SK-N-SH (cell line): ENCODE data around the gene MRPS23.

Source experiments
- ELF1 ChIP-seq: IDR thresholded peaks from 2 replicates; pipeline ENCODE4 v1.4.0; 2012
- EP300 ChIP-seq, 2 experiments: IDR thresholded peaks; 2 replicates each; pipeline versions ENCODE4 v1.4.0 to v1.6.1; 2012; ENCODE audit warnings: borderline replicate concordance in 1 of 2, low read depth in 1 of 2, low read length in 1 of 2
- FOSL2 ChIP-seq: IDR thresholded peaks from 2 replicates; pipeline ENCODE4 v1.4.0; 2012; ENCODE audit warnings: low read depth, mild to moderate bottlenecking, moderate library complexity, borderline replicate concordance
- GABPA ChIP-seq: IDR thresholded peaks from 2 replicates; pipeline ENCODE4 v1.4.0; 2012; ENCODE audit warnings: low read depth, mild to moderate bottlenecking
- JUND ChIP-seq: IDR thresholded peaks from 2 replicates; pipeline ENCODE4 v1.4.0; 2012
- POLR2AphosphoS5 ChIP-seq: IDR thresholded peaks from 2 replicates; pipeline ENCODE4 v1.6.1; 2012; ENCODE audit warnings: low read depth, low read length
- RCOR1 ChIP-seq: fragments of 150-350 bp; IDR thresholded peaks from 2 replicates; pipeline ENCODE4 v1.6.1; 2017; ENCODE audit warnings: antibody characterized with exemption, low read length
- RFX5 ChIP-seq: IDR thresholded peaks from 2 replicates; pipeline ENCODE4 v1.6.1; 2012; ENCODE audit warnings: mild to moderate bottlenecking, improper control_type of control experiment, low read length
- SIN3A ChIP-seq: IDR thresholded peaks from 2 replicates; pipeline ENCODE4 v1.6.1; 2012; ENCODE audit warnings: low read depth, mild to moderate bottlenecking, low read length, moderate library complexity, borderline replicate concordance
- SMC3 ChIP-seq: IDR thresholded peaks from 2 replicates; pipeline ENCODE4 v1.6.1; 2012; ENCODE audit warnings: low read depth, low read length, improper control_type of control experiment
- TF ChIP-seq, protein P1 (sequence below): fragments of 200-600 bp; sonication (generic); IDR thresholded peaks from 2 replicates; pipeline ENCODE4 v1.6.1; 2017; ENCODE audit warnings: antibody characterized with exemption, mild to moderate bottlenecking, moderate library complexity
- TF ChIP-seq, protein P2 (sequence below): IDR thresholded peaks from 2 replicates; pipeline ENCODE4 v1.6.1; 2012; ENCODE audit warnings: mild to moderate bottlenecking, low read depth, low read length, moderate library complexity
- TF ChIP-seq, protein P3 (sequence below): IDR thresholded peaks from 2 replicates; pipeline ENCODE4 v1.4.0; 2012; ENCODE audit warnings: low read depth, borderline replicate concordance

DNA sequence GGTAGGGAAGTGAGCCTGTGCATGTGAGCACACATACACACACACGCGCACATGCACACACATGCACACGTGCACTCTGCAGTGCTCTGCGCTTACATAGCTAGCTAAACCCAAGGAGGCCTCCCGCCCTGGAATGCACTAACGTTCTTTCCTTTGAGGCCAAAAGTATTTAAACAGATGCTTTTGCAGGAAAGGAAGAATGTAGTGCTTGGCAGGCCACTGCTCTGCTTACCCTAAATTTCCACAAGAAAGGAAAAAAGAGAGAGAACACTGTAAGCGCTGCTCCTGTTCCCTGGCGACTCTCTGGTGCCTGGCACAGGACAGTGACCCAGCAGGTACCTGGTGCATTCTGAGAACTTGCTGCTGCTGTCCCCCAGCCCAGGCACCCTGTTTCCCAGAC is 31.3 kb upstream of the MRPS23 start:
- TF ChIP-seq, protein P1, sequence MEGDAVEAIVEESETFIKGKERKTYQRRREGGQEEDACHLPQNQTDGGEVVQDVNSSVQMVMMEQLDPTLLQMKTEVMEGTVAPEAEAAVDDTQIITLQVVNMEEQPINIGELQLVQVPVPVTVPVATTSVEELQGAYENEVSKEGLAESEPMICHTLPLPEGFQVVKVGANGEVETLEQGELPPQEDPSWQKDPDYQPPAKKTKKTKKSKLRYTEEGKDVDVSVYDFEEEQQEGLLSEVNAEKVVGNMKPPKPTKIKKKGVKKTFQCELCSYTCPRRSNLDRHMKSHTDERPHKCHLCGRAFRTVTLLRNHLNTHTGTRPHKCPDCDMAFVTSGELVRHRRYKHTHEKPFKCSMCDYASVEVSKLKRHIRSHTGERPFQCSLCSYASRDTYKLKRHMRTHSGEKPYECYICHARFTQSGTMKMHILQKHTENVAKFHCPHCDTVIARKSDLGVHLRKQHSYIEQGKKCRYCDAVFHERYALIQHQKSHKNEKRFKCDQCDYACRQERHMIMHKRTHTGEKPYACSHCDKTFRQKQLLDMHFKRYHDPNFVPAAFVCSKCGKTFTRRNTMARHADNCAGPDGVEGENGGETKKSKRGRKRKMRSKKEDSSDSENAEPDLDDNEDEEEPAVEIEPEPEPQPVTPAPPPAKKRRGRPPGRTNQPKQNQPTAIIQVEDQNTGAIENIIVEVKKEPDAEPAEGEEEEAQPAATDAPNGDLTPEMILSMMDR, result no peak
- TF ChIP-seq EP300 (IDR thresholded peaks at IDR 0.05; ENCODE audit: borderline replicate concordance in 1 of 2, low read depth in 1 of 2, low read length in 1 of 2), result peak; percentile 9 to 54; a peak in 2 of 4 replicates
- no peak for TF ChIP-seq RCOR1
- no peak for TF ChIP-seq SIN3A
- no peak for TF ChIP-seq FOSL2
- no peak for TF ChIP-seq RFX5
- no peak for TF ChIP-seq JUND
- TF ChIP-seq, protein P2, sequence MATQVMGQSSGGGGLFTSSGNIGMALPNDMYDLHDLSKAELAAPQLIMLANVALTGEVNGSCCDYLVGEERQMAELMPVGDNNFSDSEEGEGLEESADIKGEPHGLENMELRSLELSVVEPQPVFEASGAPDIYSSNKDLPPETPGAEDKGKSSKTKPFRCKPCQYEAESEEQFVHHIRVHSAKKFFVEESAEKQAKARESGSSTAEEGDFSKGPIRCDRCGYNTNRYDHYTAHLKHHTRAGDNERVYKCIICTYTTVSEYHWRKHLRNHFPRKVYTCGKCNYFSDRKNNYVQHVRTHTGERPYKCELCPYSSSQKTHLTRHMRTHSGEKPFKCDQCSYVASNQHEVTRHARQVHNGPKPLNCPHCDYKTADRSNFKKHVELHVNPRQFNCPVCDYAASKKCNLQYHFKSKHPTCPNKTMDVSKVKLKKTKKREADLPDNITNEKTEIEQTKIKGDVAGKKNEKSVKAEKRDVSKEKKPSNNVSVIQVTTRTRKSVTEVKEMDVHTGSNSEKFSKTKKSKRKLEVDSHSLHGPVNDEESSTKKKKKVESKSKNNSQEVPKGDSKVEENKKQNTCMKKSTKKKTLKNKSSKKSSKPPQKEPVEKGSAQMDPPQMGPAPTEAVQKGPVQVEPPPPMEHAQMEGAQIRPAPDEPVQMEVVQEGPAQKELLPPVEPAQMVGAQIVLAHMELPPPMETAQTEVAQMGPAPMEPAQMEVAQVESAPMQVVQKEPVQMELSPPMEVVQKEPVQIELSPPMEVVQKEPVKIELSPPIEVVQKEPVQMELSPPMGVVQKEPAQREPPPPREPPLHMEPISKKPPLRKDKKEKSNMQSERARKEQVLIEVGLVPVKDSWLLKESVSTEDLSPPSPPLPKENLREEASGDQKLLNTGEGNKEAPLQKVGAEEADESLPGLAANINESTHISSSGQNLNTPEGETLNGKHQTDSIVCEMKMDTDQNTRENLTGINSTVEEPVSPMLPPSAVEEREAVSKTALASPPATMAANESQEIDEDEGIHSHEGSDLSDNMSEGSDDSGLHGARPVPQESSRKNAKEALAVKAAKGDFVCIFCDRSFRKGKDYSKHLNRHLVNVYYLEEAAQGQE, result peak; percentile 16; the same call in 1 of the 2 replicates
- TF ChIP-seq GABPA, result no peak
- TF ChIP-seq POLR2AphosphoS5, result no peak; the same call in 1 of the 2 replicates
- no peak for TF ChIP-seq SMC3
- TF ChIP-seq, protein P3, sequence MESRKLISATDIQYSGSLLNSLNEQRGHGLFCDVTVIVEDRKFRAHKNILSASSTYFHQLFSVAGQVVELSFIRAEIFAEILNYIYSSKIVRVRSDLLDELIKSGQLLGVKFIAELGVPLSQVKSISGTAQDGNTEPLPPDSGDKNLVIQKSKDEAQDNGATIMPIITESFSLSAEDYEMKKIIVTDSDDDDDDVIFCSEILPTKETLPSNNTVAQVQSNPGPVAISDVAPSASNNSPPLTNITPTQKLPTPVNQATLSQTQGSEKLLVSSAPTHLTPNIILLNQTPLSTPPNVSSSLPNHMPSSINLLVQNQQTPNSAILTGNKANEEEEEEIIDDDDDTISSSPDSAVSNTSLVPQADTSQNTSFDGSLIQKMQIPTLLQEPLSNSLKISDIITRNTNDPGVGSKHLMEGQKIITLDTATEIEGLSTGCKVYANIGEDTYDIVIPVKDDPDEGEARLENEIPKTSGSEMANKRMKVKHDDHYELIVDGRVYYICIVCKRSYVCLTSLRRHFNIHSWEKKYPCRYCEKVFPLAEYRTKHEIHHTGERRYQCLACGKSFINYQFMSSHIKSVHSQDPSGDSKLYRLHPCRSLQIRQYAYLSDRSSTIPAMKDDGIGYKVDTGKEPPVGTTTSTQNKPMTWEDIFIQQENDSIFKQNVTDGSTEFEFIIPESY, result no peak
- TF ChIP-seq ELF1, result no peak
